SJSA1 (cell line): Measurements from ENCODE around the gene UPK3B. TPM values are rescaled to one million over a fixed set of nuclear protein-coding genes. Genes with fewer than 3 reads are reported as not detected.
"Not testable (repeated sequence)": the region's sequence is repeated elsewhere in the genome, so short reads cannot be mapped to it uniquely, and the experiment has no call there.

Source experiments
- DNase-seq, 2 experiments: peaks; one replicate each; pipeline ENCODE4 v3.0.0-alpha.2; 2015 to 2020; ENCODE audit warnings: low spot score in 2 of 2, low read depth in 1 of 2
- H3K27ac ChIP-seq: fragments of 250-450 bp; sonication (Bioruptor Pico); 2 replicates; pipeline ENCODE4 v1.5.1; 2020; ENCODE audit warnings: mild to moderate bottlenecking, moderate library complexity
- H3K27me3 ChIP-seq: fragments of 250-450 bp; sonication (Bioruptor Pico); replicated peaks from 2 replicates; pipeline ENCODE4 v1.5.1; 2020; ENCODE audit warnings: mild to moderate bottlenecking, moderate library complexity
- H3K36me3 ChIP-seq: fragments of 250-450 bp; sonication (Bioruptor Pico); 2 replicates; pipeline ENCODE4 v1.5.1; 2020; ENCODE audit warnings: mild to moderate bottlenecking
- H3K4me1 ChIP-seq: fragments of 250-450 bp; sonication (Bioruptor Pico); replicated peaks from 2 replicates; pipeline ENCODE4 v1.6.1; 2021; ENCODE audit warnings: mild to moderate bottlenecking
- H3K4me3 ChIP-seq: fragments of 250-450 bp; sonication (Bioruptor Pico); 2 replicates; pipeline ENCODE4 v1.5.1; 2020; ENCODE audit warnings: mild to moderate bottlenecking
- H3K9me3 ChIP-seq: fragments of 250-450 bp; sonication (Bioruptor Pico); replicated peaks from 2 replicates; pipeline ENCODE4 v1.5.1; 2020; ENCODE audit warnings: mild to moderate bottlenecking
- total RNA-seq: library from RNA; depleted of rRNA; stranded (reverse); fragments of >200 nt; shearing (Covaris generic); gene quantifications from 2 replicates; pipeline ENCODE4 v1.2.3, GENCODE V29; 2014

UPK3B gene
- total RNA-seq, 1 experiment from 2014 or later: 0.11 TPM

GRCh38 chr7:76480403-76481253, 29.7 kb upstream of the UPK3B start:
- H3K4me1 ChIP-seq, DNase-seq, H3K4me3 ChIP-seq, H3K36me3 ChIP-seq, H3K27ac ChIP-seq, H3K27me3 ChIP-seq, H3K9me3 ChIP-seq: not testable (repeated sequence)

GRCh38 chr7:76482660-76483059, 27.7 kb upstream of the UPK3B start:
- H3K27me3 ChIP-seq, H3K4me1 ChIP-seq, H3K27ac ChIP-seq, DNase-seq, H3K4me3 ChIP-seq, H3K36me3 ChIP-seq, H3K9me3 ChIP-seq: not testable (repeated sequence)

GRCh38 chr7:76483081-76483480, 27.3 kb upstream of the UPK3B start:
- not testable (repeated sequence) for DNase-seq, H3K27me3 ChIP-seq, H3K27ac ChIP-seq, H3K4me1 ChIP-seq, H3K9me3 ChIP-seq, H3K4me3 ChIP-seq, H3K36me3 ChIP-seq

- H3K27me3 ChIP-seq, H3K9me3 ChIP-seq, H3K4me1 ChIP-seq, H3K4me3 ChIP-seq, H3K36me3 ChIP-seq, H3K27ac ChIP-seq, DNase-seq: not testable (repeated sequence)
Observed at GRCh38 chr7:76484456-76484855, 25.9 kb upstream of the UPK3B start.

- H3K27ac ChIP-seq, H3K9me3 ChIP-seq, H3K4me3 ChIP-seq, H3K4me1 ChIP-seq, DNase-seq, H3K27me3 ChIP-seq, H3K36me3 ChIP-seq: not testable (repeated sequence)
Observed at GRCh38 chr7:76485822-76486610, 24.3 kb upstream of the UPK3B start.

GRCh38 chr7:76486618-76487017, 23.7 kb upstream of the UPK3B start:
- not testable (repeated sequence) for H3K4me1 ChIP-seq, H3K36me3 ChIP-seq, H3K27me3 ChIP-seq, H3K27ac ChIP-seq, H3K4me3 ChIP-seq, DNase-seq, H3K9me3 ChIP-seq

GRCh38 chr7:76487969-76488368, 22.4 kb upstream of the UPK3B start:
- H3K27me3 ChIP-seq, H3K4me1 ChIP-seq, H3K36me3 ChIP-seq, H3K4me3 ChIP-seq, H3K27ac ChIP-seq, H3K9me3 ChIP-seq, DNase-seq: not testable (repeated sequence)

- H3K4me1 ChIP-seq, H3K9me3 ChIP-seq, DNase-seq, H3K27me3 ChIP-seq, H3K4me3 ChIP-seq, H3K36me3 ChIP-seq, H3K27ac ChIP-seq: not testable (repeated sequence)
Observed at GRCh38 chr7:76492139-76492538, 18.2 kb upstream of the UPK3B start.

GRCh38 chr7:76495717-76496116, 14.6 kb upstream of the UPK3B start:
- H3K27ac ChIP-seq, H3K4me3 ChIP-seq, H3K9me3 ChIP-seq, H3K4me1 ChIP-seq, H3K36me3 ChIP-seq, DNase-seq, H3K27me3 ChIP-seq: not testable (repeated sequence)

GRCh38 chr7:76497918-76498582, 12.3 kb upstream of the UPK3B start:
- H3K27ac ChIP-seq, H3K4me1 ChIP-seq, H3K4me3 ChIP-seq, H3K9me3 ChIP-seq, H3K27me3 ChIP-seq, H3K36me3 ChIP-seq: not testable (repeated sequence)
- DNase-seq: peak in 1 of 2 experiments; percentile 35

- not testable (repeated sequence) for DNase-seq, H3K9me3 ChIP-seq, H3K27ac ChIP-seq
Observed at GRCh38 chr7:76498583-76499200, 11.7 kb upstream of the UPK3B start.

GRCh38 chr7:76499201-76499923, 11.0 kb upstream of the UPK3B start:
- not testable (repeated sequence) for H3K9me3 ChIP-seq, H3K27ac ChIP-seq, H3K4me3 ChIP-seq, DNase-seq, H3K36me3 ChIP-seq, H3K27me3 ChIP-seq, H3K4me1 ChIP-seq

More at GRCh38 chr7:76498583-76499200, 11.7 kb upstream of the UPK3B start:
- not testable (repeated sequence) for H3K4me3 ChIP-seq, H3K27me3 ChIP-seq, H3K36me3 ChIP-seq, H3K4me1 ChIP-seq

- not testable (repeated sequence) for H3K4me1 ChIP-seq, H3K9me3 ChIP-seq, H3K27ac ChIP-seq, H3K36me3 ChIP-seq, H3K27me3 ChIP-seq, H3K4me3 ChIP-seq, DNase-seq
Observed at GRCh38 chr7:76499924-76500241, 10.5 kb upstream of the UPK3B start.
